HG02885 (cell line): ENCODE data around the gene SPATA31A6.
"Not testable (repeated sequence)": the region's sequence is repeated elsewhere in the genome, so short reads cannot be mapped to it uniquely, and the experiment has no call there.

Source experiments
- ATAC-seq: cut with Tn5 transposase; IDR thresholded peaks from one replicate; pipeline ENCODE4 v1.9.1; 2021; ENCODE audit warnings: mild to moderate bottlenecking; ENCODE audit not compliant: unreplicated experiment, poor library complexity

The SPATA31A6 gene

DNA sequence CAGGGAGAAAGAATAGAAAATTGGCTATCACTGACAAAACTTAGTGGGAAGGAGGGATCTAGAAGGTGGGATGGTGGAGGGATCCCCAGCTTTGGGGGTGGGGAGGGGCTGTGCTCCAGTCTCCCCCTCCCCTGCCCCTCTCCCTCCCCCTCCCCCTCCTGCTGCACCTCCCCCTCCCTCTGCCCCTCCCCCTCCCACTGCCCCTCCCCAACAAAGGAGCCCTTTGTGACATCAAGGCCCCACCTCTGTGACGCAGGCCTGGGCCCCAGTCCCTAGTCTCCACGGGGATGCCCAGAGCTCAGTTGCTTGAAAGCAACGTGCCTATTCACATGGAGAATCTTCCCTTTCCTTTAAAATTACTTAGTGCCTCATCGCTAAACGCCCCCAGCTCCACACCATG is at the start of gene SPATA31A6:
Gene SPATA31A6, plus strand, starts transcription at position 301 of the 400 bp plus-strand sequence. Its CDS starts 29 bp downstream, at position 330.
- ATAC-seq: not testable (repeated sequence)

DNA sequence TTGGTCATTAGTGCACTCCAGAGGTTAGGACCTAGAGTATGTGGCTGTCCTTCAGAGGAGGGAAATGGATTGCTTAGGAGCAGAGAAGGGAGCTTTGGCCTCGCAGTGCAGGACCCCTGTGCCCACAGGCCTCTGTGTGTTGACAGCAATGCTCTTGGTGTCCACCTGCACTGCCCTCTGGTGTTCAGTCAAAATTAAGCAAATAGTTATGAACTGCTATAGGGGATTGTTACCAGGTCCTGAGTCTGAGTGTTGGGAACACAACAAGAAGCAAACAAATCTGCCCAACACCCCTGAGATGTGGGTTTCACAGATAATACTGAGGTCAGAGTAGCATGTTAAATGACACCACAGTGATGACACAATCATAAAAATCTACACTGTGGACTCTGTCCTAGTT is 23.2 kb upstream of the SPATA31A6 start:
- ATAC-seq: not testable (repeated sequence)

DNA sequence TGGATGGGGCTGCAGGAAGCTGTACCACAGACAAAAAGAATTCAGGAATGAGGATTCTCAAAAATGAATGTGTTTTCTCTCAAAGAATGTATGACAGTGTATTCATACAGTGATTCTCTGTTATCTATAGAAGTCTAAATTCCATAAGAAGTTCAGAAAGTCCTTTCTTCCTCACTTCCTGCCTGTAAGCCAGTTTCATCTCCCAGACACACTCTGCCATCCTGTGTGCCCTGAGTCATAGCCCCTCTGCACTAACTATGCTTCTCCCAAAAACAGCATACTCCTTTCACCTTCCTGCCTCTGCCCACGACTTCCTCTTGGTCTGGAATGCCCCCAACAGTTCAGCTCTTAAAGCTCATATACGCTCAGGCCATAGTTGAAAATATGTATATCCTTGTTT is 36.4 kb downstream of the SPATA31A6 start:
- ATAC-seq: not testable (repeated sequence)

DNA sequence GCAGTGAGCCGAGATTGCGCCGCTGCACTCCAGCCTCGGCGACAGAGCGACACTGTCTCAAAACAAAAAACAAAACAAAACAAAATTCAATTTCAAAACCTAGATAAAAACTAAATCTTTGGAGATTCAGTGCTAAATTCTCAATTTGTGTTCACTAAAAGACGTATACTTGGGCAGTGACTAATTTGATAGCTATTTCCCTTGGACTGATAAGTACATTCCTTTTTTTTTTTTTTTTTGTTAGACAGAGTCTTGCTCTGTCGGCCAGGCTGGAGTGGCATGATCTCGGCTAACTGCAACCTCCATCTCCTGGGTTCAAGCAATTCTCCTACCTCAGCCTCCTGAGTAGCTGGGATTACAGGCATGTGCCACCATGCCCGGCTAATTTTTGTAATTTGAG is 39.8 kb downstream of the SPATA31A6 start:
- not testable (repeated sequence) for ATAC-seq

DNA sequence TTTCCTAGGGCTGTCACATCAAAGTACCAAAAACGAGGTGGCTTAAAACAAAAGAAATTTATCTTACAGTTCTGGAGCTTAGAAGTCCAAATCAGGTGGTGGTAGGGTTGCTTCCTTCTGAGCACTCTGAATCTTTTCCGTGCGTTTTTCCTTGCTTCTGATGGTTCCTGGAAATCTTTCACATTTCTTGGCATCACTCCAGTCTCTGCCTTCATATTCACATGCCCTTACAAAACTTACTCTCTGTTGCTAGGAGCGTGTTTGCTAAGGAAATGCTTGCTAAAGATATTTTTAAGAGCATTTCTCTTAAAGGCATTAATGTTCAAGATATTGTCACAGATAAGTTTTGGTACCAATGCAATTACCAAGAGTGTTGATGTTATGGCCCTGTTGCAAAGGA is 49.6 kb downstream of the SPATA31A6 start:
- not testable (repeated sequence) for ATAC-seq

DNA sequence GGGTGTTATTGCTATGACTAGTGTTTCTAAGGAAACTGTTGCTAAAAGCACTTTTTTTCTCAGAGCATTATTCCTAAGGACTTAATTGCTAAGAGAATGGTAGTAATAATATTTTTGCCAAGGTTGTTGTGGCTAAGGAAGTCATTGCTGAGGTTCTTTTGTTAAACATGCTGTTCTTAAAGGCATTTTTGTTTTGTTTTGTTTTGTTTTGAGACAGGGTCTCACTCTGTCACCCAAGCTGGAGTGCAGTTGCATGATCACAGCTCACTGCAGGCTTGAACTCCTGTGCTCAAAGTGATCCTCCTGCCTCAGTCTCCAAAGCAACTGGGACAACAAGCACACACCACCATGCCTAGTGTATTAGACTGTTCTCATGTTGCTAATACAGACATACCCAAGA is 51.2 kb downstream of the SPATA31A6 start:
- ATAC-seq: not testable (repeated sequence)

DNA sequence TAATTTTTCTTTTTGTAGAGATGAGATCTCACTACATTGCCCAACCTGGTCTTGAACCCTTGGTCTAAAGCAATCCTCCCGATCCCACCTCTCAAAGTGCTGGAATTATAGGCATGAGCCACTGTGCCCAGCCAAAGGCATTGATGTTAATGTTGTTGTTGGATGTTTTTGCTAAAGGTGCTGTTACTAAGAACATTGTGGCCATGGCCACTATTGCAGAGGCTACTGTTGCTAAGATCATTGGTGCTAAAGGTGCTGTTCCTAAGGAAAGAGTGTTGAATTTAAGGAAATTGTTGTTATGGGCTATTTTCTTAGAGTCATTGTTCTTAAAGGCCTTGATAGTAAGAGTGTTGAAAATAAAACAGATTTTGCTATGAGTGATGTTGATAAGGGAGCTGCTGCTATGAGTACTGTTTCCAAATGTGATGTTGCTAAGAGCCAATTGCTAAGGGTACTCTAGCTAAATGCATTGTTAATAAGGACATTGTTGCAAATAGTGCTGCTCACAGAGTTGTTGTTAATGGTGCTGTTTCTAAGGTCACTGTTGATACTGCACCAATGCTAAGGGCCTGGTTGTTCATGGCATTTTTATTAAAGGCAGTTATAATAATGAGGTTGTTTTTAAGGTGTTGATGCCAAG is 52.0 kb downstream of the SPATA31A6 start:
- not testable (repeated sequence) for ATAC-seq

DNA sequence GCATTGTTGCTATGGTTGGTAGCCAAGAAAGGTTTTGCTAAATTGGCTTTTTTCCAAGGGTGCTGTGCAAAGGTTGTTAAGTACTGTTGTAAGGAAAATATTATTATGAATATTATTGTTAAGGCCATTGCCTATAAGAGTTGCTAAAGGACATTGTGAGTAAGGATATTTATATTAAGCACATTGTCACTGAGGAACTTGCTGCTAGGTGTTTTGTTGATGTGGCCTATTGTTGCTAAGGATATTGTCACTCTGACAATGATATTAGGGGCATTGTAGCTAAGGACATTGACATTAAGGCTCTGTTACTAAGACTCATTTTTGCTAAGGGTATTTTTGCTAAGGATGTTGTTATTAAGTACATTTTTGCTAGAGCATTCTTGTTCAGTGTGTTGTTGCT is 52.6 kb downstream of the SPATA31A6 start:
- not testable (repeated sequence) for ATAC-seq

DNA sequence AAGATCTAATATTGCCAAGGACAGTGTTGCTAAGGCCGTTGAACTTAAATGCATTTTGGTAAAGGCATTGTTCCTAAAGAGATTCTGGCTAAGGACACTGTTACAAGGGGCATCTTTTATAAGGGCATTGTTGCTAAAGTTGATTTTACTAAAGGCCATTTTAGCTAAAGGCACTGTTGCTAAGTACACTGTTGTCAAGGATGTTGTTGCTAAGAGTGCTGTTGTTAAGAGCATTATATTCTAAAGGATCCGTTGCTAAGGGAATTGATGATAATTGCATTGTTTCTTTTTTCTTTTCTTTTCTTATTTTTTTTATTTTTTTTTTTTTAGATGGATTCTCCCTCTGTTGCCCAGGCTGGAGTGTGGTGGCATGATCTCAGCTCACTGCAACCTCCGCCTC is 53.9 kb downstream of the SPATA31A6 start:
- not testable (repeated sequence) for ATAC-seq

DNA sequence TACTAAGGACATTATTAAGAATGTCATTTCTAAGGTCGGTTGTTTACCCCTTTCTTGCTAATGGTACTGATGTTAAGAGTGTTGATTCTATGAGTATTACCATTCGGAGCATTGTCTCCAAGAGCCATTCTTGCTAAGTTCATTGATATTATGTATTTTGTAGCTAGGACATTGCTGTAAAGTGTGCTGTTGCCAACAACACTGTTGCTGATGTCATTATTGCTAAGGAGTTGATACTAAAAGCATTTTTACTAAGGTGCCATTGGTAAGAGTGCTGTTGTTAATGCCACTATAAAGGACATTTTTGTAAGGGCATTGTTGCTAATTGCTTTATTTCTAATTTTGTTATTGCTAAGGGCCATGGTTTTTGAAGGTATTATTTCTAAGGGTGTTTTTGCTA is 55.4 kb downstream of the SPATA31A6 start:
- not testable (repeated sequence) for ATAC-seq
